ENCODE data around the gene LPP.

The LPP gene

DNA sequence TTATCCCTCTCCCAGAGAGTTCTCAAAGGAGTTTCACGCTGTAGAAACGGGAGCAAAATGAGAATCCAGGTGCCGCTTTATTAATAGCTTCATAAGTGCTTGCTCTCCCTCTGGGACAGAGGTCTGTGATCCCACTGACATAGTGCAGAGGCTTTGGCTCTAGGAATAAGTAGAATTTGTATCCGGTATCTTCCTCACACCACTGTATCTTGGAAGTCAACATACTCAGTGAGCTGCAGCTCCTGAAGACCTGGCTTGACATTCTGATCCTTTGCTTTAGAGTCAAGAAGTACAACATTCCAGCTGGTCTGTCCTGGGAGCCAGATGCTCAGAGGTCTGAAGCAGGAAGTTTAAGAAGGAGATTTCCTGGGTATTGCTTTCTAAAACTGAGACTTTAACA is 323.0 kb downstream of the LPP start:
- DNase-seq (ENCODE audit: low read depth) = no peak

DNA sequence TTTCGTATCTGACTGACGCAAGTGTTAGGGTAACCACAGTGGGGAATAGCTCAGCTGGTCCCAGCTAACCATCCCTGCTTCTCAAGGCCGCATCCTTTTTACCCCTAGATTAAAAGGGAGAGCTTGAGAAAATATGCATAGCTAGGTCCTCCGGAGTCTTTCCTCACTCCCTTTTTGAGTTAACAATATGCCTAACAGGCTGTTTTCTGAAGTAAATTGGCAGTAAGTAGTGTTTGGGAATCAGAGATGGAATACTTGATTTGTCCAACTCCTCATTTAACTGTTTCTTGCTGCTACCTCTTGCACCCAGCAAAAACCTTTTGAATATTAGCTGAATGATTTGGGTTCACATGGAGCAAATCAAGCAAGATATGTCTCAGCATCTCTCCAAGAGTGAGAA is 326.1 kb downstream of the LPP start:
- DNase-seq (ENCODE audit: low read depth) = no peak

DNA sequence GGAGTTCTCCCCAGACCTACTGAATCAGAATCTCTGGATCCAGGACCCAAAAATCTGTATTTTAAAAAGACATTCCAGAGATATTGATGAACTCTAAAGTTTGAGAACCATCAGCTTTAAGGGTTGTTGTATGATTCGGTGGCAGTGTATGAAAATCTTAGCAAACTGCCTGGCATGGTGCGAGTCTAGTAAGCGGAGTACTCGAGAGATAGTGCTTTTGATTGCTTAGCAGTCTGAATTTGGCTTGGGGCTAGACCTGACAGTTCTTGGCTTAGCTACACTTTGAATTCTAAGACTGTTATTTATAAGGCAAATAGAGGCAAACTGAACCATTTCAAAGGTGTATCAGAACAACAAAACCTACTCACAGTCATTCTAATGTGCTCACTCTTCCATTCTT is 329.0 kb downstream of the LPP start:
- DNase-seq (ENCODE audit: low read depth) = no peak

DNA sequence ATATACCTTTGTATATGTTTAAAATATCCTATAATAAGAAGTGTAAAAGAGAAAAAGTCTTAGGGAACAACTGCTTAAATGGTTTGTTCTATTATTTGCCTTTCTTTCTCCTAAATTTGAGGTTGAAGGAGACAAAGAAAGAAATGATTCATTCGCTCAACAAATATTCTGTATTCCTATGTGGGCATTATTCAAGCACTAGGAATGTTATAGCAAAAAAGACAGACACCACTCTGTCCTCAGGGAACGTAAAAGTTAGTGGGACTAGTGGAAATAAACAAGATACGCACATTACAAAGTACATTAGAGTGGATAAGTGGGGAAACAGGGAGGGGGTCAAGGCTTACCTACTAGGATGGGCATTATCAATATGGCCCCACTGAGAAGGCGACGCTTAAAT is 332.2 kb downstream of the LPP start:
- no peak for DNase-seq (ENCODE audit: low read depth)

DNA sequence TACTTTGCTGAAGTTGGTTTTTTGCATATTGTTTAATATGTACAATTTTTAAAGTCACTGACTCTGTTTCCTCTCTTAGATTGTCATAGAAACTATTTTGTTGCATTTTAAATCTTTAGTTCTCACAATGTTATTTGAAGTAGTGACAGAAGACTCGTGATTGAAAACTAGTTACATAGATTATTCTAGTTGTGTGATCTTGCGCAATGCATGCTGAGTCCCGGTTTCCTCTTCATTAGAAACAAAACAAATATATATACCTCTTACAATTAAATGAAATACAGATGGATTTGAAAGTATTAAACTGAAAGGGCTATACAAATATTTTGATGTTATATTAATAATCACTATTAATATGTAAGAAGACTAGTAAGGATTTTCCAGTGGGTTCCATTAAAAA is 333.0 kb downstream of the LPP start:
- no peak for DNase-seq (ENCODE audit: low read depth)

DNA sequence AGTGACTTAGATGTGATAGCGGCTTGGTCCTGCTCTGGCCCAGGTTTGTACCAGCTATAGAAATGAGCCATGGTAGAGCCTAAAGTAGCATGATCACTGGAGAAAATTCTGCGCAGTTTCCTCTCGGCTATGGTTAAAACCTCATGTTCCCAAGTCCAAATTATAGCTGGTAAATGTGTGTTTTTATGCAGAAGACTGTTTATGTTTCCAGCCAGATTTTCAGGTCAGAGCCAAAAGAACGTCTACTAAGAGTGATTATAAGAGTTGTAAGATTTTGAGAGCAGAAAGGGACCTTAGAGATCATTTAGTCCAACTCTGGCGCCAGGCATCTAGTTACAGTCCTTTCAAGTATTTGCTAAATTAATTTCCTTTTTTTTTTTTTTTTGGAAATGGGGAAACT is 333.7 kb downstream of the LPP start:
- no peak for DNase-seq (ENCODE audit: low read depth)

DNA sequence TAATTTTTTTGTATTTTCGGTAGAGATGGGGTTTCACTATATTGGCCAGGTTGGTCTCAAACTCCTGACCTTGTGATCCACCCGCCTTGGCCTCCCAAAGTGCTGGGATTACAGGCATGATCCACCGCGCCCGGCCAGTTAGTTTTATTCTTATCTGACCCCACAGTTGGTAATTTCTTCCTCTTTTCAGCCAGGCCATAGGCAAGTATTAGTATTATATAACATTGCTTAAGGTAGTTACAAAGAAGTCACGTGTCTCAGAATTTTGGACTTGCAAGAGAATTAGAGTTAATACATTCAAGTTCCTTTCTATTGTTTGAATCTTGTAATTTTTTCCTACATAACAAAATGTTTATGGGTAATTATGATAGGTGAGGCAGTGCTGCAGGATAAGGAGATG is 334.8 kb downstream of the LPP start:
- DNase-seq (ENCODE audit: low read depth) = no peak

DNA sequence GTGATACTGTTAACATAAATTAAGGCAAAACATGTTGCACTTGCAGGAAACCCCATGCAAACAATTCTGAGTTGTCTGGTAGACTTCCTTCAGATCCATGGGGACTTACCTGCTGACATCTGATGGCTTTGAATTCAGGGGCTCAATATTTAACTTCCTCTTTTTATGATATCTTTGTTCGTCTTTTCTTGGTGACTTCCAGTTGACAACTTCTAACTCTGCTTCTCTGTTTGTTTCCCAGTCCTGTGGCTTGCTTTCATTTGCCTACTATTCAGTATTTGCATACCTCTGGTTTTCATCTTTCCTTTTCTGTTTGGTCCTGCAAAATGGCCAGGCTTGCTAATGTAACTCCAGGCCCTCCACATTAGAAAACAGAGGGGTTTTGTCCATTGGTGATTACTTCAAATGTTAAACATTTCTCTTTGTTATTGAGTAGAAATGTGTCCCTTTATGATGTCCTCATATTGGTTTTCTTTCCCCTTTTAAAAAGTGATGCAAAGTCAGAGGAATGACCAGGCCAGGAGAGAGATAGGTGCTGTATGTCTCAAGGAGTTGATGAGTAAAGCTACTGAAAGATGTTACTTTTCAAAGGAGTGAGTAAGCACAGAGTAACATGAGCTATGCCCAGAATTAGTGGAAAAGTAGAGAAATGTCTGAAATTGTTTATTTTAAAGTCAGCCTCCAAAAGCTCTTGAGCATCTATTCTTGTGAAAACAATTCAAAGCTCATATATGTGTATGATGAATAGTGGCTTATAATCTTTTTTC is 335.9 kb downstream of the LPP start:
- no peak for DNase-seq (ENCODE audit: low read depth)

DNA sequence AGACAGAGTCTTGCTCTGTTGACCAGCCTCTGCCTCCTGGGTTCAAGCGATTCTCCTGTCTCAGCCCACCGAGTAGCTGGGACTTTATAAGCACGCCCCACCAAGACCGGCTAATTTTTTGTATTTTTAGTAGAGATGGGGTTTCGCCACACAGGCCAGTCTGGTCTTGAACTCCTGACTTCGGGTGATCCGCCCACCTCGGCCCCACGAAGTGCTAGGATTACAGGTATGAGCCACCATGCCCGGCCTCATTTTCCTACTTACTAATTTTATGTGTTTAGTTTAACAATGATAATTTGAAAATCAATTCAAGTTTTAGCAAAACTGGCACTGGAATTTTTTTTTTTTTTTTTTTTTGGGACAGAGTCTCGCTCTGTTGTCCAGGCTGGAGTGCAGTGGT is 336.5 kb downstream of the LPP start:
- DNase-seq (ENCODE audit: low read depth) = no peak

DNA sequence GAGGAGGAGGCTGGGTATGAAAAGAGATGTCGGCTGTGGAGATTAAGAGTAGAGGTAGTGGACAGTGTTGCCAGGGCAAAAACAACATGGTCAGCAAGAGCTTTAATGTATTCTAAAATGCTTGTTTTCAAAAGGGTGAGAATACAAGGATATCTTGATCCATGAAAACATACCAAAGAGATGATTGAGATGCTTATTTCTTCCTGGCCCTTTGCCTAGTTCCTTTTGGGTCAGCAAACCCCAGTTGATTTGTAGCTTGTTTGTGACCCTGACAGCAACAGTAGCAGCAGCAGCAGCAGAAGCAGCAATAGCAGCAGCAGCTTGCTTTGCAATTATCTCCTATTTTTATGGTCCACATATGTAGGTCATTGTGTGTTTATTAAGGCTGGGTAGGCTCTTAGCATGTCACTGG is 337.3 kb downstream of the LPP start:
- DNase-seq (ENCODE audit: low read depth) = no peak

DNA sequence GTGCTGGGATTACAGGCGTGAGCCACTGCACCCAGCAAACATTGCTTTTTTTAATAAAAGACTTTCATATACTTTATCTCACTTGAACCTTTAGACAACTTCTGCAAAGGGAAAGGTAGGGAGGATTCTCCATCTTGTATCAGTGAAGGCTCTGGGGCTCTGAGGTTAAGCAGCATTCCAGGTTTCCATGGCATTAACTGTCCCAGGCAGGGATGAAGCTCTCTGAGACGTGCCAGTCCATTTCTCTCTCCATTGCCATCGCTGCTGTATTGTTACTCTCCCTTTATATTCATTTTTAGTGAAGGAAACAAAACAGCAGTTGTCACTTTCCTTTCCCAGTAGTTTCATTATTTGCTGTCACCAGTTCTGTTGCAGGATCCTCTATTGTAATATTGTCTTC is 342.4 kb downstream of the LPP start:
- no peak for DNase-seq (ENCODE audit: low read depth)

DNA sequence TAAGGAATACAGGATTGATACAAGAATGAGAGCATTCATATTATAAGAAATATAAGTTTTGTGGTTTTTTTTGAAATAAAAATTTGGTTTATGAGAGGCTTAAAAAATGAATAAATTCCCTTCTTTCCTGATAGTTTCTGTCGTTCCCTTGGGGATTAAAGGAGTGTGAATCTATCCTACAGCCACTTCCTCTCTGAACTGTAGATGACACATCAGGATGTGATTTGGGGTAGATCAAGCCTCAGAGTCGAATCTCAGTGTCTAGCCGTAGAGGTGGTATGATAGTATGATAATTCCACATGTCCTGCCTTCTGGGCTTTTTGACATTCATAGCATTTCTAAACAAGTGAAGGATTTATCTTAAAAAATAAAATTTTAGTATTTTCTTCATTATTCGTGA is 343.1 kb downstream of the LPP start:
- DNase-seq (ENCODE audit: low read depth) = no peak

DNA sequence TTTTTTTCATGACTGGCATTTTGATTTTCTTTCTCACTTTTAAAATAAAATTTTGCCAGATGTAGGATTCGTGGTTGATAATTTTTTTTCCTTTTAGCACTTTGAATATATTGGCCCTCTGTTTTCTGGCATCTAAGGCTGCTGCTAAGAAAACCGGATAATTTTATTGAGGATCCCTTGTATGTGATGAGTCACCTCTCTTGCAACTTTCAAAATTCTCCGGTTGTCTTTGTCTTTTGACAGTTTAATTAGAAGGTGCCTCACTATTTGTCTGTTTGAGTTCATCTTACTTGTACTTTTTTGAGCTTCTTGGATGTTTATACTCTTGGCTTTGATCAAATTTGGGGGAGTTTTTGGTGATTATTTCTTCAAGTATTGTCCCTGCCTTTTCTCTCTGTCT is 349.7 kb downstream of the LPP start:
- DNase-seq (ENCODE audit: low read depth) = no peak

DNA sequence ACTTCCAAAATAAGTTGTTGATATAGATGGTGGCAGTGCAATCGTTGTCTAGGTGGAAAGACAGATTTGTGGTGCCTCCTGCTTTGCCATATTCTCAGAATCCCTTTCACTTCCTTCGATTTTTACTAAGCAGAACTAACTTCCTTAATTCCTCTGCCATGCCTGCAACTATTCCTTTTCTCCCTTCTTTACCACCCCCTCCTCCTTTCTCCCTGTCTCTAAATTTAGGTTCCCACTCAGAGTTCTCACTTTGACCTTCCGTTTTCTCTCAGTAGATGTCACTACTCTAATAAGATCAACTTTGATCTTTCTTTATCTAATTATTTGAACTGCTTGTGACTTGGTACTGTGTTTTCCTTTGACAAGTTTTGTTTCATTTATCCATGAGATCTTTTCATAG is 351.2 kb downstream of the LPP start:
- no peak for DNase-seq (ENCODE audit: low read depth)

DNA sequence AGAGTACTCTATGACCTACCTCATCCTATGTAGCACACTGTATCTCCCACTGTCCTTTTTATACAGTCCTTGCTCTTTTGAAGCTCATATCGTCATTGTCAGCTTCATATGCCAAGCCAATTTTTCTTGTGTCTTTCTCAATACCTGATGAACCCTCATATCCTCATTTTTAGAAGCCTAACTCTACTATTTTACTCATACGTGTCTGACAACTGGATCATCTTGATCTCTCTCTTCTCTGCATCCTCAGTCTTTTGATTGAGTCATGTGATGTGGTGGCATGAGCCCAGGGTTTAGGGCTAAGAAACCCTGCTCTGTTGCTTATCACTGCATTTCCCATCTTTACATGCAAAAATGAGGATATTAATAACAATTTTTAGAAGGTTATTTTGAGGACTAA is 352.0 kb downstream of the LPP start:
- no peak for DNase-seq (ENCODE audit: low read depth)

DNA sequence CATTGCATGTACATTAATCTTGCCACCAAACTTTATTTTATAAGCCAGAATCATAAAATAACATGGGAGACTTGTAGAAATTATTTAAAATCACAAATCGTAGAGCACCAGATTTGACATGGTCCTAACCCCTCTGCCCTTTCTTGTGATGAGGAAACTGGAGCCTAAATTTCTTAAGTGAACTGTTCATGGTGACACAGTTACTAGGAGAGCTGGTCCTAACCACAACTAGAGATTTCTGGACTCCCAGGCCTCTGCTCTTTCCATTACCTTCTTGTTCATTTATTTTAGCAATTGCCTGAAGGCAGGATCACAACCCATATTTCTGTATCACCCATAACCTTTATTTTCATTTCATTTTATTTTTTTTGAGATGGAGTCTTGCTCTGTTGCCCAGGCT is 352.5 kb downstream of the LPP start:
- no peak for DNase-seq (ENCODE audit: low read depth)

DNA sequence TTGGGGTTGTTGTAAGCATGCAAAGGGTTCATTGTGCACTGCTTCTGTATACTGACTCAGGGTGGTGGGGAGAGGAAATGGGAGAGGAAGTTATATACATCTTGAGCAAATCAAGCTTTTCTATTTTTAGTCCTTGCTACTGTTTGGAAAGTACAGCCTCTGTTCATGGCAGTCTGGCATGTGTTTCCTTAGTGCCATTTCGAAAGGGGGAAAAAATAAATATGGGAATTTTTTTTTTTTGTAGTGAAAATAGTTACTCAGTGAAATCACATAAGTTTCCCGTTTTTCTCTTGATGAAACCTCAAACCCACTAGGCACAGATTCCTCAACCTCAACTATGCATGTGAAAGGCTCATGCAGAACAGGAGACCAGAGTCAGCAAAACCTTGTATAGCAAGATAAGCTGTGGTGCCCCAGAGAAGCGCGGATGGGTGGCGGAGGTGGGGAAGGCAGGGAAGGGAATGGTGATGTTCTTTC is 353.3 kb downstream of the LPP start:
- DNase-seq (ENCODE audit: low read depth) = no peak

DNA sequence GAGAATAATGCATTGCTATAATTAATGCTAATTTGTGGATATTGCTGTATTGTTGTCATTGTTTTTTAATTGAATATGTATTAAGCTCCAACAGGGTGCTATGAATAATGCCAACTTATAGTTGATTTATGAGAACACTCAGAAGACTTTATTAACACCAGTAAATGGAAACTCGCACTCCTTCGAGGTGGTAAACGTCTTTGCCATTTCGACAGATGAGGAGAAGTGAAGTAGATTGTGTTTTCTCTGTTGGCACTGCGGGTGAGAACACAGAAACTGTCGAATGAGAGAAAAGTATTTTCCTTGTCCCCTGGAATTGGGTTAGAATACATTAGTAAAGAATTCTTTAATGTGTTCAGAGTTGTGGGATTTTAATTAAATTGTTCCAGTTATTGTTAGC is 354.5 kb downstream of the LPP start:
- DNase-seq (ENCODE audit: low read depth) = no peak

DNA sequence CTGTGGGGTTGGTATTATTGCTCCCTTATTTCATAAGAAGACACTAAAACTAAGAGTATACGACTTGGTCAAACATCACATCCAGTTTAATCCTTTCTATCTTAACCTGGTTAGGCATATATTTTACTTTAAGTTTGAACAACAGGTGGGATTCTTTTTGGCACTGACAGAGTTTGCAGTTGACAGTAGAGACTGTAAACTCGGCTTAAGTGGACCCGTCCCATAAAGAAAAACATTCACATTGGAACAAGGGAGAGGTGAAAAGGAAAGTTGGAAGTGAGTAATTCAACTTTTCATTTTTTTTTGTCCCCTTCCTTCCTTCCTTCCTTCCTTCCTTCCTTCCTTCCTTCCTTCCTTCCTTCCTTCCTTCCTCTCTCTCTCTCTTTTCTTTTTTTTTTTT is 355.4 kb downstream of the LPP start:
- DNase-seq (ENCODE audit: low read depth) = no peak

DNA sequence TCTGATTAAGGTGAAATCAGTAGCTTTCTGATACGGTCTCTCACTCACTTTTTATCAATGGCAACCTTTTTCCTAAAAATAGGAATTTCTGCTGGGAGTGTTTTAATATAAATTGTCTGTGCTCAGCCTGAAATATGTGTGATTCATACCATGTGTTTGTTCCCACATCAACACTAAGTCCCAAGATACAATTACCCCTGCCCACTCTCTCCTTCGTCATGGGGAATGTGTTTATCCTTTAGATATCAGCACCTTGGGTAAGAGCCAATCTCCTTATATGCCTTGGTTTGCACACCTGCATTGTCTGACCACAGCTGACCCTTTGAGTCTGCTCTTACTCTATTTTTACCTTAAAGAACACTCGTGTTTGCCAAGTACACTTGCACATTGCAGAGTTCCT is 356.4 kb downstream of the LPP start:
- no peak for DNase-seq (ENCODE audit: low read depth)

DNA sequence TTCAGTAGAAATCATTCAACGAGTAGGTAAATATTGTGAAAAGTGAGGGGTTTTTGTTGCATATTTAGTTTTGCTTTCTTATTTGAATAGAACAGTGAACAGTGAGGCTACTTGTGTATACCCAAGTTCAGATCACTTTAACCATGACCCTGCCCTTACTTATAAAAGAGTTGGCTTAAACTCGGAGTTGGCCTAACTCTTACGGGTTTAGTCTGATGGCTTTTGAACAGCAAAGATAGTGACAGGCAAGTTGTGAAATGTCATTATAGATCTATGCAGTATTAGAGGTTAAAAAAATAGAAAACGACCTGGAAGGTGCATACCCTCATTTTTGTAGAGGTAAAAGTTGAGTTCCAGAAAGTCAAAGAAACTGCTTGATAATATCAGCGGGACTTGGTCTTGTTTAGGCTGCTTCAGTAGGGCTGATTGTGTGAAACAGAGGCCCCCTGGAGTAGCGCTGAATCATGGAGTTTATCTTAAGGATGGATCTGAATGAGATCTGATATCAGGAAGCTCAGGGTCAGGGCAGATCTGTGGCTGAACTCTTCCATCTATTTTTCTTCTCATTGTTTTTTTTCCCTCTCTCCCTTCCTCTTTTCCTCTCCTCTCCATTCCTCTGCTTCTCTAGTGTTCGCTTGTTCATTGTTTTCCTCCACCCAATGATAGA is 359.8 kb downstream of the LPP start:
- DNase-seq (ENCODE audit: low read depth) = no peak

DNA sequence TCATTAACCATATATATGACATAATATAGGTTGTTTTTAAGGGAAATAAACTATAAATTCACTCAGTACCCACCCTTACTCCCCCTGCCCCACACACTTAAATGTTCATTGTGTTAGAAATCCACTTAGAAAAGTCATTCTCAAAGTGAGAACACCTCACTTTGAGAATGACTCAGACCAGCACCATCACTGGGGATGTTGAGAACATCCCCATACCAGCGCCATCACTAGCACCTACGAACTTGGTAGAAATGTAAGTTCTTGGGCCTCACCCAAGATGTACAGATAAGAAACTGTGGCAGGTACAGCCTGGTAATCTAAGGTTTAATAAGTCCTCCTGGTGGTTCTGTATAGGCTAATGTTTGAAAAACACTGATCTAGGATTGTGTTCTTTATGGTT is 362.6 kb downstream of the LPP start:
- peak; percentile 1 for DNase-seq (ENCODE audit: low read depth)

DNA sequence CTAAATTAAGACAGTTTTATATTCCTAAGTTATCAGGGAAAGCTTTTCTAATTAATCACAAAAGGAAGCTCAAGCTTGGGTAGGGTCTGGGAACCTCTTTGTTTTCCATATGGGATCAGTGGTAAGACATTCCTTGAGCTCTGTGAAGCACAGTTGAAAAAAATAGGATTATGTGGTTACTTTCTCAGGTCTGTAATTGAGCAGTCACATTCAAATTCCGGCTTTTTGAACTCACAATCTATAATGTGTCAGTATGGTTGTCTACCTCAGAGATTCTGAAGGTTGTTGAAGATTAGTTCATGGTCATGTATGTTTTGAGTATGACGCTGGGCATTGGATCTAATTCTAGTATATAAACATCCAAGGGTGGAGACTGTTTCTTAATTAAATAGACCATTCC is 364.5 kb downstream of the LPP start:
- no peak for DNase-seq (ENCODE audit: low read depth)

DNA sequence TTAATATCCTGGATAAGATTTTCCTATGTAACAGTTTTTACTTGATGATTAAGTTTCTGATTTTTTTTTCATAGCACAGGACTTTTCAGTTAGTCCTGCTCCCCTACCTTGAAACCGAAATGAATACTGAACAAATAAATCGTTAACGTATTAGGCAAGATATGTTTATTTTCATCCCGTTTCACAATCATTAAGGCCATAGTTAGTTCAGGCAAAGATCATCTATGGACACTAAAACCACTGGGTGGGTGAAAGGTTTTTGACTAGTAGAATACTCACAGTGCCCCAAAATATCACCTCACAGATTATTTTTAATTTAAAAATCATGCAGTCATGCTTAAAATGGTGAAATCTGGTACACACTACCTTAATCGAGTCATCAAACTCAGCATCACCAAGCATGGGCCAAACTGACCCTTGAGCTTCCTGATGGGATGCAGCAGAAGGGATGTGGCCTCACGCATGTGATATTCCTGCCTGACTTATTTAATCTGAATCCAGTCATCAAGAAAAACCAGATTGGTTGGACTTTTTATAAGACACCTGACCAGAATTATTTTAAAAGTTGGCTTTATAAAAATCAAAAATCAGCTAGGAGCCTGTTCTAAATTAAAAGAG is 365.0 kb downstream of the LPP start:
- no peak for DNase-seq (ENCODE audit: low read depth)

Data from activated T-cell treated with anti-CD3 and anti-CD28 coated beads for 24 hours (primary cell).